Thoracic aorta (tissue), 2 donors: Measurements from ENCODE around the gene PEX16. TPM values are rescaled to one million over a fixed set of nuclear protein-coding genes. Genes with fewer than 3 reads are reported as not detected.

Experiments
- ATAC-seq: fragments of 150-250 bp; one replicate; pipeline ENCODE4 v1.8.0; 2017; ENCODE audit warnings: low read depth; ENCODE audit not compliant: insufficient number of reproducible peaks, low FRiP score
- DNase-seq: peaks from one replicate; pipeline ENCODE4 v3.0.0-alpha.2; 2020; ENCODE audit warnings: low spot score
- H3K27ac ChIP-seq, 2 donors: fragments of 200-600 bp; sonication (generic); 1 replicate in 1 of 2; 2 replicates in 1 of 2; pipeline ENCODE4 v1.5.1; 2016; ENCODE audit warnings: mild to moderate bottlenecking in 2 of 2, moderate library complexity in 2 of 2
- H3K27me3 ChIP-seq: fragments of 200-600 bp; sonication (generic); replicated peaks from 2 replicates; pipeline ENCODE4 v1.6.0; 2016; ENCODE audit warnings: mild to moderate bottlenecking; ENCODE audit not compliant: insufficient read depth
- H3K36me3 ChIP-seq: fragments of 200-600 bp; sonication (generic); one replicate; pipeline ENCODE4 v1.5.1; 2016
- H3K4me1 ChIP-seq, 2 donors: fragments of 200-600 bp; sonication (generic); 1 replicate in 1 of 2; 2 replicates in 1 of 2; pipeline versions ENCODE4 v1.5.1 to v1.6.0; 2016; ENCODE audit warnings: low read depth in 2 of 2, mild to moderate bottlenecking in 1 of 2; ENCODE audit not compliant: control insufficient read depth in 1 of 2
- H3K4me3 ChIP-seq: fragments of 200-600 bp; sonication (generic); 2 replicates; pipeline ENCODE4 v1.5.1; 2016; ENCODE audit warnings: mild to moderate bottlenecking
- H3K9me3 ChIP-seq: fragments of 200-600 bp; sonication (generic); 2 replicates; pipeline ENCODE4 v1.5.1; 2016
- CTCF ChIP-seq: fragments of 200-600 bp; sonication (generic); IDR thresholded peaks from one replicate; pipeline ENCODE4 v1.5.1; 2019; ENCODE audit warnings: antibody characterized with exemption
- total RNA-seq, 2 donors: library from RNA; depleted of rRNA; stranded (reverse); fragments of >200 nt; gene quantifications; one replicate each; pipeline versions ENCODE4 v1.1.0 to v1.2.3, GENCODE V29; 2016

PEX16 gene
- total RNA-seq, 2 donors from 2014 or later: 12.1 to 19.8 TPM

GRCh38 chr11:45927684-45928413 is 10.2 kb upstream of the PEX16 start:
- no peak for DNase-seq

GRCh38 chr11:45927332-45927683 is 9.6 kb upstream of the PEX16 start:
- peaks cover 10% of the 10 kb centered on the region for H3K36me3 ChIP-seq
- H3K9me3 ChIP-seq: no peaks in the 10 kb centered on the region
- peaks cover 5 to 11% of the 10 kb centered on the region in 2 donors for H3K4me1 ChIP-seq
- peaks cover 6% of the 10 kb centered on the region for H3K27me3 ChIP-seq
- no peak overlapping the region for H3K4me3 ChIP-seq
- ATAC-seq: no peak
- no peak for DNase-seq
- H3K27ac ChIP-seq: no peak overlapping the region
- TF ChIP-seq CTCF: no peak

More at GRCh38 chr11:45927684-45928413, 10.2 kb upstream of the PEX16 start:
- TF ChIP-seq CTCF: no peak
- Histone ChIP-seq H3K9me3 (no peaks in the 10 kb centered on the region), H3K27me3 (peaks cover 4% of the 10 kb centered on the region), H3K27ac (no peak overlapping the region), H3K36me3 (peaks cover 11% of the 10 kb centered on the region), H3K4me3 (no peak overlapping the region), H3K4me1 (peaks cover 0 to 6% of the 10 kb centered on the region in 2 donors)
- ATAC-seq: no peak

- H3K36me3 ChIP-seq: peaks cover 5% of the 10 kb centered on the region
- peaks cover 6% of the 10 kb centered on the region for H3K27me3 ChIP-seq
- ATAC-seq: no peak
- peaks cover 7 to 16% of the 10 kb centered on the region in 2 donors for H3K4me1 ChIP-seq
- no peak for DNase-seq
- H3K9me3 ChIP-seq: no peaks in the 10 kb centered on the region
- H3K4me3 ChIP-seq: no peak overlapping the region
- TF ChIP-seq CTCF: no peak
- no peak overlapping the region for H3K27ac ChIP-seq
Measured at GRCh38 chr11:45926536-45927331, 9.1 kb upstream of the PEX16 start.

GRCh38 chr11:45926001-45926401 is 8.3 kb upstream of the PEX16 start:
- Histone ChIP-seq H3K27ac (no peak overlapping the region), H3K4me1 (peaks cover 7 to 16% of the 10 kb centered on the region in 2 donors), H3K9me3 (no peaks in the 10 kb centered on the region), H3K36me3 (no peaks in the 10 kb centered on the region), H3K27me3 (peaks cover 6% of the 10 kb centered on the region), H3K4me3 (no peak overlapping the region)
- DNase-seq: no peak
- ATAC-seq: no peak
- TF ChIP-seq CTCF: no peak

DNA sequence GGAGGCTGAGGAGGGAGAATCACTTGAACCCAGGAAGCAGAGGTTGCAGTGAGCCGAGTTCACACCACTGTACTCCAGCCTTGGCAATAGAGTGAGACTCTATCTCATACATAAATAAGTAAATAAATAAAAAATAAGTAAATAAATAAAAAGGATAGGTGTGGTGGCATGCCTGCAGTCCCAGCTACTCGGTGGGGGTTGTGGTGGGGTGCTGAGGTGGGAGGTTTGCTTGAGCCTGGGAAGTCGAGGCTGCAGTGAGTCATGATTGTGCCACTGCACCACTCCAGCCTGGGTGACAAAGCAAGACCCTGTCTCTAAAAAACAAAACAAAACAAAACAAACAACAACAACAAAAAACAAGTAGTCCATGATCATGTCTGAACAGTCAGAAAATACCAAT is 7.9 kb upstream of the PEX16 start:
- peaks cover 7 to 16% of the 10 kb centered on the region in 2 donors for H3K4me1 ChIP-seq
- H3K9me3 ChIP-seq: no peaks in the 10 kb centered on the region
- no peak overlapping the region for H3K4me3 ChIP-seq
- H3K36me3 ChIP-seq: no peaks in the 10 kb centered on the region
- ATAC-seq (no peak), DNase-seq (no peak)
- H3K27ac ChIP-seq: no peak overlapping the region
- TF ChIP-seq CTCF: no peak
- peaks cover 6% of the 10 kb centered on the region for H3K27me3 ChIP-seq
